Gastroesophageal sphincter (tissue), 3 donors: Measurements from ENCODE around the gene MRFAP1.

Experiments used
- EP300 ChIP-seq: sonication (generic); formaldehyde crosslinking; IDR thresholded peaks from one replicate; pipeline ENCODE4 v1.6.1; 2017; ENCODE audit warnings: antibody characterized with exemption, mild to moderate bottlenecking
- POLR2A ChIP-seq, 2 donors: fragments of 450-650 bp; IDR thresholded peaks; one replicate each; pipeline ENCODE4 v1.6.1; 2017; ENCODE audit warnings: antibody characterized with exemption in 2 of 2, mild to moderate bottlenecking in 2 of 2, moderate library complexity in 1 of 2
- TF ChIP-seq, protein P1 (sequence below), 4 experiments: fragments of 200-600 bp in 2 of 4; fragments of 450-650 bp in 2 of 4; sonication (generic) in 1 of 4; IDR thresholded peaks; one replicate each; pipeline ENCODE4 v1.5.1; 2017 to 2019; ENCODE audit warnings: antibody characterized with exemption in 4 of 4, mild to moderate bottlenecking in 2 of 4, moderate library complexity in 2 of 4

- TF ChIP-seq, protein P1, sequence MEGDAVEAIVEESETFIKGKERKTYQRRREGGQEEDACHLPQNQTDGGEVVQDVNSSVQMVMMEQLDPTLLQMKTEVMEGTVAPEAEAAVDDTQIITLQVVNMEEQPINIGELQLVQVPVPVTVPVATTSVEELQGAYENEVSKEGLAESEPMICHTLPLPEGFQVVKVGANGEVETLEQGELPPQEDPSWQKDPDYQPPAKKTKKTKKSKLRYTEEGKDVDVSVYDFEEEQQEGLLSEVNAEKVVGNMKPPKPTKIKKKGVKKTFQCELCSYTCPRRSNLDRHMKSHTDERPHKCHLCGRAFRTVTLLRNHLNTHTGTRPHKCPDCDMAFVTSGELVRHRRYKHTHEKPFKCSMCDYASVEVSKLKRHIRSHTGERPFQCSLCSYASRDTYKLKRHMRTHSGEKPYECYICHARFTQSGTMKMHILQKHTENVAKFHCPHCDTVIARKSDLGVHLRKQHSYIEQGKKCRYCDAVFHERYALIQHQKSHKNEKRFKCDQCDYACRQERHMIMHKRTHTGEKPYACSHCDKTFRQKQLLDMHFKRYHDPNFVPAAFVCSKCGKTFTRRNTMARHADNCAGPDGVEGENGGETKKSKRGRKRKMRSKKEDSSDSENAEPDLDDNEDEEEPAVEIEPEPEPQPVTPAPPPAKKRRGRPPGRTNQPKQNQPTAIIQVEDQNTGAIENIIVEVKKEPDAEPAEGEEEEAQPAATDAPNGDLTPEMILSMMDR (IDR thresholded peaks at IDR 0.05): no peak
- TF ChIP-seq POLR2A (IDR thresholded peaks at IDR 0.05) (no peak), EP300 (no peak)
These were observed 49.0 kb downstream of the MRFAP1 start for GRCh38 chr4:6689506-6689960.
